Measurements from ENCODE around the gene CCNK.

The CCNK gene

DNA sequence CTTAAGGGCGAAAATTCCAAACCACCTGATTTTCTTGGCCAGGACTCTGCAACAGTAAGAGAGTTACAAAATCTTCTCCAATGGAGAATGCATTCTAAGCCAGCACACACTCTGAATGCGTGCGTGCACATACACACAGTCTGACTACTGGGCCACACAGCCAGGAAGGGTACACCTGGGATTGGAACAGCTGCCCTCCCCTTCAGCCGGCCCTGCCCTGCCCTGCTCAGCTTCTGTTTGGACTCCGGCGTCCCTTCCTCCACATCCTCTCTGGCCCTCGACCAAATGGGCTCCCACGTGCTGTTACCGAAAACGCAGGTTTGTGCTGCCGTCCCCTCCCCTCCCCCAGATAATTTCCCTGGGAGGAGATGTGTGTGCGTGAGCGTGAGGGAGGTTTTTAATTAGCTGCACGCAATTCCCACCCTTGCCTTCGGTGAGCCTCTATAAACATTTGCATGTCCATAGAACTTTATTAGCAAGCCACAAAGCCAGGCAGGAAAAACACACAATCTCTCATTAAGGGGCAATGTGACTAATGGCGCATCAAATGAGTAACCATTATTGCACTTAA lies 43.0 kb downstream of the CCNK start:
- Histone ChIP-seq H3K9me2 (ENCODE audit: low read depth, low read length) (no peaks in the 10 kb centered on the region), H3K79me2 (ENCODE audit: insufficient read depth, low read length) (no peaks in the 10 kb centered on the region), H3K4me2 (ENCODE audit: low read length) (no peak overlapping the region), H3K4me3 (ENCODE audit: low read depth, low read length, poor library complexity, severe bottlenecking) (no peak overlapping the region), H3F3A (ENCODE audit: insufficient read depth, low read length) (no peaks in the 10 kb centered on the region), H3K36me3 (ENCODE audit: insufficient read depth, low read length) (no peaks in the 10 kb centered on the region), H3K27ac (ENCODE audit: low read depth, low read length, poor library complexity, severe bottlenecking) (no peak overlapping the region), H3K9ac (ENCODE audit: low read length) (no peak overlapping the region), H2AFZ (ENCODE audit: low read length) (no peak overlapping the region), H3K27me3 (ENCODE audit: insufficient read depth, low read length) (0 out of 2 replicates have a peak, but pooled peaks cover 3% of the 10 kb centered on the region), H3K9me3 (ENCODE audit: low read length) (no peaks in the 10 kb centered on the region), H3K4me1 (ENCODE audit: insufficient read depth, low read length, severe bottlenecking) (no peaks in the 10 kb centered on the region), H4K20me1 (ENCODE audit: insufficient read depth, low read length) (no peaks in the 10 kb centered on the region)
- TF ChIP-seq EZH2 (IDR thresholded peaks at IDR 0.05; ENCODE audit: borderline replicate concordance, low read length) = no peak
- TF ChIP-seq, protein P1, sequence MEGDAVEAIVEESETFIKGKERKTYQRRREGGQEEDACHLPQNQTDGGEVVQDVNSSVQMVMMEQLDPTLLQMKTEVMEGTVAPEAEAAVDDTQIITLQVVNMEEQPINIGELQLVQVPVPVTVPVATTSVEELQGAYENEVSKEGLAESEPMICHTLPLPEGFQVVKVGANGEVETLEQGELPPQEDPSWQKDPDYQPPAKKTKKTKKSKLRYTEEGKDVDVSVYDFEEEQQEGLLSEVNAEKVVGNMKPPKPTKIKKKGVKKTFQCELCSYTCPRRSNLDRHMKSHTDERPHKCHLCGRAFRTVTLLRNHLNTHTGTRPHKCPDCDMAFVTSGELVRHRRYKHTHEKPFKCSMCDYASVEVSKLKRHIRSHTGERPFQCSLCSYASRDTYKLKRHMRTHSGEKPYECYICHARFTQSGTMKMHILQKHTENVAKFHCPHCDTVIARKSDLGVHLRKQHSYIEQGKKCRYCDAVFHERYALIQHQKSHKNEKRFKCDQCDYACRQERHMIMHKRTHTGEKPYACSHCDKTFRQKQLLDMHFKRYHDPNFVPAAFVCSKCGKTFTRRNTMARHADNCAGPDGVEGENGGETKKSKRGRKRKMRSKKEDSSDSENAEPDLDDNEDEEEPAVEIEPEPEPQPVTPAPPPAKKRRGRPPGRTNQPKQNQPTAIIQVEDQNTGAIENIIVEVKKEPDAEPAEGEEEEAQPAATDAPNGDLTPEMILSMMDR (IDR thresholded peaks at IDR 0.05; ENCODE audit: low read length) = no peak

DNA sequence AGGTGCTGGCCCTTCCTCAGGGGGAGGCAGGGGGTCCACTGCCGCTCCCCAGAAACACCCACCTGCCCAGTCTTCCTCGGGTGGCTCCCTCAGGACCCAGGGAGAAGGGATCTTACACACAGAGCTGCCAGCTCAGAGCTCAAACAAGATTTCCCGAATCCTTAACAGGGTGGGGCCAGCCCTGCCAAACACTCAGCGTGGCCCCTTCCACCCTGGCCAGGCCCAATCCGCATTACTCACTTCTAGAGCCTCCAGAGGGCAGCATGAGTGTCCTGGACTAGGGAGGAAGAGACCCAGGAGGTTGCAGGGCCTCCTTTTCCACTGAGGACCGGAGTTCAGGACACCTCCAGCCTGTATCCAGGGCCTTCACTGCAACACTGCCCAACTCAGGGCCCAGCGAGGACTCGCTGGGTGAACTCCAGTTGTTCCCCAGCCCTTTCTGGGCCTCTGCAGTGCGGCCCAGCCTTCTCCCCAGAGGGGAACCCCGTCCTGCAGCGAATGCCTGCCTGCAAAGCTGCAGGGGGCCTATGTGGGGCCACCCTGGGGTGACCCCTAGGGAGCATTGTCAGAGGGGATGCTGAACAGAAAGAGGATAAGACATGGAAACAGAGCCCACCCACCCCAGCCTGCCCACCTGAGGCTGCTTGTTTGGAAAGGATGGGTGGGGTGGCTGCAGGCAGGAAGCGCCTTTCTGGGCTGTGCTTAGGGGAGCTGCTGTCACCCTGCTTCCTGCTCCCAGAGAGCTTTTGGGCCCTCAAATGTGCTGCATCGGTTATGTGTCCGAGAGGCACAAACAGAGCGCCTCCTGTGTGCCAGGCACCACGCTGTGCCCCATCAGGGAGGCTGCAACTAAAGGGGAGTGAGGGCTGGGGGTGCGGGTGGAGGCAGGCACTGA lies 43.8 kb downstream of the CCNK start:
- H3K4me1 ChIP-seq (ENCODE audit: insufficient read depth, low read length, severe bottlenecking) = no peaks in the 10 kb centered on the region
- H3K9ac ChIP-seq (ENCODE audit: low read length) = no peak overlapping the region
- H2AFZ ChIP-seq (ENCODE audit: low read length) = no peak overlapping the region
- no peak overlapping the region for H3K27ac ChIP-seq (ENCODE audit: low read depth, low read length, poor library complexity, severe bottlenecking)
- H3K4me2 ChIP-seq (ENCODE audit: low read length) = no peak overlapping the region
- no peaks in the 10 kb centered on the region for H3F3A ChIP-seq (ENCODE audit: insufficient read depth, low read length)
- no peaks in the 10 kb centered on the region for H3K36me3 ChIP-seq (ENCODE audit: insufficient read depth, low read length)
- H3K9me2 ChIP-seq (ENCODE audit: low read depth, low read length) = no peaks in the 10 kb centered on the region
- H3K4me3 ChIP-seq (ENCODE audit: low read depth, low read length, poor library complexity, severe bottlenecking) = no peak overlapping the region
- 0 out of 2 replicates have a peak, but pooled peaks cover 3% of the 10 kb centered on the region for H3K27me3 ChIP-seq (ENCODE audit: insufficient read depth, low read length)
- no peaks in the 10 kb centered on the region for H3K9me3 ChIP-seq (ENCODE audit: low read length)
- TF ChIP-seq EZH2 (IDR thresholded peaks at IDR 0.05; ENCODE audit: borderline replicate concordance, low read length) = no peak
- H3K79me2 ChIP-seq (ENCODE audit: insufficient read depth, low read length) = no peaks in the 10 kb centered on the region
- H4K20me1 ChIP-seq (ENCODE audit: insufficient read depth, low read length) = no peaks in the 10 kb centered on the region

DNA sequence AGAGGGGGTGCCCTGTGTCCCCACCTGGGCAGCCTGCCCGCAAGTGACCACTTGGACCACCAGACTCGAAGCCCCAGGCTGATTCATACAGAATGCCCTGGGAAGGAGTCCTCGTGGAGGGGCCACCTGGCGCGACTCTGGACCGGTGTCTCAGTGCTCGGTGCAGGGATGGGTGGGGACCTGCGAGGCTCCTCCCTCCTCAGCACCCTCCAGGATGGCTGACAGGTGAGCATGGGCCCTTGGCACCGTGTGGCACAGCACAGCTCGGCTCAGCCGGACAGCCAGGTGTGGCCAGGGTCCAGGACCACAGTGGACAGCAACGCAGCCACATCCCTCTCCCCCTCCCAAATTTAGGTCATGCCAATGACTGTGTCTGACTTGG lies 44.5 kb downstream of the CCNK start:
- Histone ChIP-seq H3K27me3 (ENCODE audit: insufficient read depth, low read length) (0 out of 2 replicates have a peak, but pooled peaks cover 3% of the 10 kb centered on the region), H3K4me2 (ENCODE audit: low read length) (no peak overlapping the region)

More for the DNA sequence above, 44.5 kb downstream of the CCNK start:
- Histone ChIP-seq H3K36me3 (ENCODE audit: insufficient read depth, low read length) (no peaks in the 10 kb centered on the region), H3K9me3 (ENCODE audit: low read length) (no peaks in the 10 kb centered on the region), H3K79me2 (ENCODE audit: insufficient read depth, low read length) (no peaks in the 10 kb centered on the region), H2AFZ (ENCODE audit: low read length) (no peak overlapping the region), H3K4me1 (ENCODE audit: insufficient read depth, low read length, severe bottlenecking) (no peaks in the 10 kb centered on the region), H3F3A (ENCODE audit: insufficient read depth, low read length) (no peaks in the 10 kb centered on the region), H4K20me1 (ENCODE audit: insufficient read depth, low read length) (no peaks in the 10 kb centered on the region), H3K9me2 (ENCODE audit: low read depth, low read length) (no peaks in the 10 kb centered on the region), H3K27ac (ENCODE audit: low read depth, low read length, poor library complexity, severe bottlenecking) (no peak overlapping the region), H3K9ac (ENCODE audit: low read length) (no peak overlapping the region), H3K4me3 (ENCODE audit: low read depth, low read length, poor library complexity, severe bottlenecking) (no peak overlapping the region)
- TF ChIP-seq EZH2 (IDR thresholded peaks at IDR 0.05; ENCODE audit: borderline replicate concordance, low read length) = no peak
- TF ChIP-seq, protein P1 (IDR thresholded peaks at IDR 0.05; ENCODE audit: low read length) = no peak
